Measurements from ENCODE around the gene METTL13. TPM values are rescaled to one million over a fixed set of nuclear protein-coding genes. Genes with fewer than 3 reads are reported as not detected.

Gene METTL13
- total RNA-seq, 1 experiment from 2014 or later = 64.3 TPM

DNA sequence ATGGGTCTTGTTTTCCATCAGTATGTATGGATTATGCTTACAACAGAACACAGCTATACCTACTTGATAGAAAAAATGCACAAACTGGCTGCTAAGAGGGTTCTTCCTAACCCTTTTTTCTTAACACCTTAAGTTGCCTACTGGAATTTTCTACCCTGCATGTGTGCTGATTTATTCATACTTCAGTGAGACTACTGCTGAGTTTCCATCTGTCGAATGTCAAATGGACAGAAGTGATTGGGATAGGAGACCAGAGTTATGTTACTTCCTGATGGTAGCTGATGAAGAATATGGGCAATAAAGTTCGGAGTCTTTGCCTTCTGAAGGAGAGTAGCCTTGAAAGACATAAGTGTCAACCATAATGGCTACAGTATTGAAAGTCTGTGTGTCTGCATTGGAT, 53.4 kb downstream of the METTL13 start:
- DNase-seq (ENCODE audit: low spot score) = peak; percentile 97
- in situ Hi-C loops (cut with HindIII; ENCODE audit: low sequenced_read_pairs) = no loop called here

DNA sequence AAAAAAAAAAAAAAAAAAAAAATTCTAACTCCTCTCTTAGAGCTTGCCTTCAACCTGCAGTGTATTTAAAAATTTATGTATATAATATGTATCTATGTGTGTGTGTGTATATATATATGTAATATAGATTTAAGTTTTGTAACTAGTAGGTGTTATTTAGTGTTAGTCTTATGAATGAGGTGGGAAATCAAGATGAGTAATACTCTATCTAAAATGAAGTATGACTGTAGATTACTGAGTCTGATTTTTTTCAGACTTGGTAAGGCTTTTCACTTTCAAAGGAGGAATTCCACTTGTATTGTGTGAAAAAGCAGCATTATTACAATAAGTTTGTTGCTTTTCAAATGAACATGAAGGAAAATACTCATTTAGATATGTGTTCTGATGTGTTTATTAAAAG, 54.4 kb downstream of the METTL13 start:
- in situ Hi-C loops (cut with HindIII; ENCODE audit: low sequenced_read_pairs) = no loop called here

DNA sequence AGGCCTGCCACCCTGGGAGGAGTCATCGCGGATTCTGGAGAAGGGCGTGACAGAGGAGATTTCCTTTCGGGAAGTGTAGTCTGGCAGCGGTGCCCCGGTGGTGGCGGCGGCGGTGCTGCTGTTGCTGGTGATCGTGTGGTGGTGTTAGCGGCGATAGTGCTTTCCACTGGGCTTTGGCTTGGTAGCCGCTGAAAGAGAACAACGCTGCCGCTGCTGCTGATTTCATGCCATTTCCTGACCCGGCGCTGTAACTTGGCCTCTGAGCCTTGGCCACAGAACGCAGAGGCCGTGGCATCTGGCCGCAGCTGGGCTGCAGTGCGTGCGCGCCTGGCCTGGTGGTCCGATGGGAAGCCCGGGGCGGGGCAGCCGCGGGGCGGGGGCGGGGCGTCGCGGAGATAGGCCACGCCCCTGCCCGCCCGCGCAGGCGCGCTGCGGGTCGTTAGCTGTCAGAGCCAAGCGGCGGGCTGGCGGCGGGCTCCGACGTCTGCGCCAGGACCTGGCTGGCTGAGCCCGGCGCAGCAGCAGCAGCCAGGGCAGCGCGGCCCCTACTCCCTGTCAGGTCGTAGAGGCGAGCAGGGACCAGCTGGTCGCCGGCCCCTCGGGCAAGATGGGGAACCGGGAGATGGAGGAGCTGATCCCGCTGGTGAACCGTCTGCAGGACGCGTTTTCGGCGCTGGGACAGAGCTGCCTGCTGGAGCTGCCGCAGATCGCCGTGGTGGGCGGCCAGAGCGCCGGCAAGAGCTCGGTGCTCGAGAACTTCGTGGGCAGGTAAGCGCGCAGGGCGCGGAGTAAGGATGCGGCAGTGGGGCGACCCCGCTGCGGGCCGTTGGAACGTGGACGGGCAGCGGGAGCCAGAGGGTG, 59.8 kb downstream of the METTL13 start, which contains the start of gene DNM3:
DNM3 (plus strand) TSS at position 449 of the 861 bp plus-strand sequence; CDS start at position 608, 159 bp downstream.
- in situ Hi-C loops (cut with HindIII; ENCODE audit: low sequenced_read_pairs) = no loop called here
- peak; percentile 89 for DNase-seq (ENCODE audit: low spot score)

More for the DNA sequence above, 54.4 kb downstream of the METTL13 start:
- no peak for DNase-seq (ENCODE audit: low spot score)

DNA sequence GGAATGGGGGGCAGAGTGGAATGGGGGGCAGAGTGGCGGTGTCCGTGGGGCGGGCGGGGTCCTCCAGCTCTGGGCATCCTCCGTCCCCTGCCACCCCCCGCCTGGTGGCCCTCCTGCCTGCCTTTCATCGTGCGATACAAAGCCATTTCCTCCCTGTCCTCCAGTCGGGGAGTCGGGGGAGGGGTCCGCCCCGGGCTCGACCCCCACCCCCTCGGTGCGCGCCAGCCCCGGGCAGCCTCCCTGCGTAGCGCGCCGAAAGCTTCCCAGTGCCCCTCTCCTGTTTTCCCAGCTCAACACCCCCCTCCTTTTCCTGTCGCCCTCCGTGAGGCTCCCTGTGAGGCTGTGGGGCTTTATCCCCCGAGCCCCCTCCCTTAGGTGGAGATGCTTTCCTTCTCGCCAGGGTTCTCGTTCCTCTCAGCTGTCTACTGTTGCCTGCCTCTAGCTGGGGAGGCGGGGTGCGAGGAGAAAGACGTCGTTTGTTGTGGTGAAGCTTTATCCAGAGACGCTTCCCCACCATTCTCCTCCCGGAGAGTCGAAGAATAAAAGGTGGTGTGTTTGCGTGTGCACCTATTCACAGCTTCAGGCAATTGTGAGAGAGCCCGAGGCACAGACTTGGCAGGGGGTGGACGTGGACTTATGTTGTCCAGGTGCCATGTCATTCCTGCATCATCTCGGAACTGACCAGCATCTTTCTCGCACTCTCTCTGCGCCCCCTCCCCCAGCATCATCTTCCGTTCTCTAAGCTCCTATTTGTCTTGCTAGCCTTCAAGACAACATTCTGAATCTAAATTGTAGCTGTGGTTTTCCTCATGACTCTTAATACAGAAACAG, 60.7 kb downstream of the METTL13 start:
- peak; percentile 86 for DNase-seq (ENCODE audit: low spot score)
- in situ Hi-C loops (cut with HindIII; ENCODE audit: low sequenced_read_pairs) = no loop called here

DNA sequence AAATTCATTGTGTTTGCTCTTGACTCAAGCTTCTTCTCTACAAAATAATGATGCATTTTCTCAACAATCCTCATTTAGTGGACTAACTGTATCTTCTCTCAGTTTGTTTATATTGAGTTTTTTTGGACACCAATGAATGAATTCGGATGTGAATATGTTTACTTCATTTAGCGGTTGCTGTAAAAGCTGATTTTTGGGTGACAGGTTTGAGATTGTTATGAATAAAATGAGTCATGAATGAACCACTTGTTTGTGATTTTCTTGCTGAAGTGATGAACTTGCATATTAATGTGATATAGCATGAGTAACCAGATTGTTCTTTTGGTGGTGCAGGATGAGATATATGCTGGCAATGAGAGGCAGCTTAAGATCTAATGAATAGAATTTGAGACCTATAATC, 62.9 kb downstream of the METTL13 start:
- in situ Hi-C loops (cut with HindIII; ENCODE audit: low sequenced_read_pairs) = no loop called here
- DNase-seq (ENCODE audit: low spot score) = no peak

DNA sequence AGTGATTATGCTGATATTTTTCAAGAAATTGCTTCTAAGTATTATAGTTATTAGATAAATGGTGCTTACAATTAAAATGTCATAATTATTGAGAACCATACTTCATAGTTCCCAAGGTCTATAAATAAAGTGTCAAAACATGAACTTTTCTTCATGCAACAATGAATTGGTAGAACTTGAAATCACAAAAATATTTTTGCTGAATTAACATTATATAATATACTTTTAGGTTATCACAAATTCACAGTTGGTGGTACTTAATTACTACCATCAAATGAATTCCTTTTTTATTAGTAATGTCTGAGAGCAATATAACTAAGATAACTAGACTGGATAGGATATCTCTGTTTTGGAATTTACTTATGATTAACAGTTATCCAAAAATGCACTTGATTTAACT, 64.5 kb downstream of the METTL13 start:
- DNase-seq (ENCODE audit: low spot score) = no peak
- in situ Hi-C loops (cut with HindIII; ENCODE audit: low sequenced_read_pairs) = no loop called here

Other genes starting within 250 kb of the METTL13 start
- not detected in 2 replicates for gene MYOCOS, start 159.4 kb upstream of the METTL13 start, total RNA-seq (2014; rRNA removed; shearing (Covaris generic))
- gene MYOC, start 129.0 kb upstream of the METTL13 start, total RNA-seq (2014; rRNA removed; shearing (Covaris generic)) = 84.2 and 106 TPM in 2 replicates
- 3.0 and 4.3 TPM in 2 replicates for gene VAMP4, start 39.6 kb upstream of the METTL13 start, total RNA-seq (2014; rRNA removed; shearing (Covaris generic))
- gene DNM3, start 59.8 kb downstream of the METTL13 start, total RNA-seq (2014; rRNA removed; shearing (Covaris generic)) = 8.3 and 13.0 TPM in 2 replicates